GM23248 (cell line): Measurements from ENCODE around the gene FXR1.

Source experiments
- EZH2 ChIP-seq: fragments of 200-600 bp; sonication (generic); IDR thresholded peaks from 2 replicates; pipeline ENCODE4 v1.6.1; 2018; ENCODE audit warnings: antibody characterized with exemption, mild to moderate bottlenecking; ENCODE audit not compliant: insufficient read depth, poor library complexity, severe bottlenecking
- EZH2phosphoT487 ChIP-seq: fragments of 200-600 bp; sonication (generic); IDR thresholded peaks from 2 replicates; pipeline ENCODE4 v1.6.1; 2018; ENCODE audit warnings: antibody characterized with exemption, moderate library complexity, mild to moderate bottlenecking, low read depth; ENCODE audit not compliant: insufficient read depth

DNA sequence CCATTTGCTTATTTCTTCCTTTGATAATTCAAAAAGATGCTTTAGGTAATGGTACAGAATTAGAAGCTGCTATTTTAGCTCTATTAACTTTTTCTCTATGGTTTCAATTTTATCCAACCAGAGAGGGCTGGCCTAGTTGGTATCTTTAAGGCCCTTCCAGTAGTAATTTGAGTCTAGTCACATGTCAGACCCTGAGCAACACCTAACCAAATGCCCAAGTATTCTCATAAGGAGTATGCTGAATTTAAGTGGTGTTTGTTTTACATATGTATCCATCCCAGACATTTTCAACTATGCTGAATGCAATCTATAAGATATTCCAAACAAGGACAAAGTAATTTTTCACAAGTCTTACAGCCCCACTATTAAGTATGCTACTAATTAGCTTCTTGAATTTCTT is 67.5 kb downstream of the FXR1 start:
- TF ChIP-seq EZH2phosphoT487 (no peak), EZH2 (no peak)
